GM12878 (cell line): ENCODE results near the gene GAS6. TPM values are rescaled to one million over a fixed set of nuclear protein-coding genes. Genes with fewer than 3 reads are reported as not detected.

ENCODE experiments used
- ATAC-seq: fragments of 200-7000 bp; cut with Tn5 transposase; 3 replicates; pipeline ENCODE4 v1.9.1; 2020; ENCODE audit warnings: mild to moderate bottlenecking, moderate library complexity
- BruUV-seq: library from RNA; stranded (reverse); fragments of 400-500 nt; replicated peaks from 2 replicates; lab custom pipeline; 2021; lab: Mats Ljungman, UMichigan
- CTCF ChIA-PET: fragments of 300-600 bp; sonication (Branson Sonifier 250); formaldehyde crosslinking; extraction: SDS; loops from one replicate; lab custom pipeline; 2021; ENCODE audit warnings: inconsistent platforms; lab: Yijun Ruan, JAX
- POLR2A ChIA-PET: fragments of 350-600 bp; formaldehyde crosslinking; extraction: SDS; loops from one replicate; lab custom pipeline; 2021; ENCODE audit warnings: inconsistent platforms; lab: Charles Lee
- RAD21 ChIA-PET: fragments of 300-600 bp; sonication (Branson Sonifier 250); formaldehyde crosslinking; loops from one replicate; lab custom pipeline; 2023; ENCODE audit warnings: antibody characterized with exemption; ENCODE audit not compliant: unreplicated experiment; lab: Charles Lee
- SMC1A ChIA-PET: fragments of 300-600 bp; sonication (Branson Sonifier 250); formaldehyde crosslinking; loops from one replicate; lab custom pipeline; 2023; ENCODE audit not compliant: unreplicated experiment, uncharacterized antibody; lab: Charles Lee
- DNase-seq: peaks from one replicate; pipeline ENCODE4 v3.0.0-alpha.2; 2011; ENCODE audit warnings: low read depth, low spot score
- FAIRE-seq: peaks from 3 replicates; lab custom pipeline; 2011; peaks lifted over from hg19 to GRCh38; lab: Jason Lieb, UNC
- H2AFZ ChIP-seq: 2 replicates; pipeline ENCODE4 v1.6.0; 2011; ENCODE audit warnings: low read depth, low read length, control low read depth; ENCODE audit not compliant: control insufficient read depth
- H3K27ac ChIP-seq: 2 replicates; pipeline ENCODE4 v1.5.1; 2011; ENCODE audit warnings: control low read depth; ENCODE audit not compliant: control insufficient read depth, insufficient read depth
- H3K27me3 ChIP-seq, 2 experiments: replicated peaks in 1 of 2; 2 replicates each; pipeline versions ENCODE4 v1.6.0 to v1.6.1; 2011; ENCODE audit warnings: low read length in 1 of 2; ENCODE audit not compliant: control insufficient read depth in 2 of 2, insufficient read depth in 2 of 2
- H3K36me3 ChIP-seq, 2 experiments: 2 replicates each; pipeline ENCODE4 v1.5.1; 2011; ENCODE audit warnings: low read length in 1 of 2; ENCODE audit not compliant: control insufficient read depth in 2 of 2, insufficient read depth in 2 of 2
- H3K4me1 ChIP-seq: 2 replicates; pipeline ENCODE4 v1.6.1; 2011; ENCODE audit warnings: mild to moderate bottlenecking, low read length, moderate library complexity, mixed read lengths; ENCODE audit not compliant: control insufficient read depth, insufficient read depth
- H3K4me2 ChIP-seq: 2 replicates; pipeline ENCODE4 v1.6.0; 2011; ENCODE audit warnings: control low read depth; ENCODE audit not compliant: control insufficient read depth, insufficient read depth
- H3K4me3 ChIP-seq: fragments of 200-600 bp; sonication (generic); 2 replicates; pipeline ENCODE4 v1.5.1; 2016
- H3K79me2 ChIP-seq: 2 replicates; pipeline ENCODE4 v1.6.0; 2011; ENCODE audit warnings: low read length; ENCODE audit not compliant: control insufficient read depth, insufficient read depth
- H3K9ac ChIP-seq: 2 replicates; pipeline ENCODE4 v1.8.0; 2011; ENCODE audit warnings: low read length, control low read depth, mixed read lengths; ENCODE audit not compliant: control insufficient read depth, insufficient read depth
- H3K9me3 ChIP-seq: replicated peaks from 3 replicates; pipeline ENCODE4 v1.5.1; 2011; ENCODE audit warnings: mild to moderate bottlenecking, low read length; ENCODE audit not compliant: control insufficient read depth, insufficient read depth
- H4K20me1 ChIP-seq: 2 replicates; pipeline ENCODE4 v1.6.0; 2011; ENCODE audit not compliant: control insufficient read depth, insufficient read depth
- MYB ChIP-seq: fragments of 150-350 bp; IDR thresholded peaks from 2 replicates; pipeline ENCODE4 v1.6.1; 2014; ENCODE audit warnings: mild to moderate bottlenecking, low read depth, low read length, borderline replicate concordance
- PAX8 ChIP-seq: fragments of 450-650 bp; IDR thresholded peaks from 2 replicates; pipeline ENCODE4 v1.6.1; 2017; ENCODE audit warnings: mild to moderate bottlenecking, moderate library complexity
- RUNX3 ChIP-seq: IDR thresholded peaks from 2 replicates; pipeline ENCODE4 v1.6.1; 2012; ENCODE audit warnings: low read length, inconsistent platforms
- YBX1 ChIP-seq: fragments of 450-650 bp; IDR thresholded peaks from 2 replicates; pipeline ENCODE4 v1.6.1; 2016; ENCODE audit warnings: antibody characterized with exemption
- ZZZ3 ChIP-seq: IDR thresholded peaks from 2 replicates; pipeline ENCODE4 v1.6.1; 2011; ENCODE audit warnings: low read depth; ENCODE audit not compliant: control insufficient read depth, insufficient read length
- WGBS: methylation state at CpG from one replicate; pipeline ENCODE4 v1.1.6; 2016; ENCODE audit warnings: low lambda C conversion rate; ENCODE audit not compliant: insufficient replicate concordance, insufficient coverage; ENCODE audit errors: missing lambda C conversion rate; 5-methylcytosine and 5-hydroxymethylcytosine counted together
- in situ Hi-C: fragments of 300-500 bp; cut with MboI; formaldehyde crosslinking; loops from 9 replicates; pipeline ENCODE4 v1.14.3; 2018; ENCODE audit warnings: mixed read lengths
- intact Hi-C: fragments of 100-400 bp; cut with micrococcal nuclease; formaldehyde crosslinking; loops from one replicate; pipeline ENCODE4 v1.14.2; 2022; ENCODE audit not compliant: unreplicated experiment
- polyA plus RNA-seq, 11 experiments: library from polyadenylated mRNA; depleted of rRNA in 4 of 11; unstranded in 6 of 11; stranded (reverse) in 5 of 11; fragments of >200 nt; fragmentation: Nextera tagmentation in 4 of 11; fragmentation: Illumina TruSeq in 1 of 11; extraction: Ambion mirVana in 4 of 11; extraction: Trizol in 1 of 11; gene quantifications; 1 replicate in 1 of 11; 2 replicates in 10 of 11; pipeline versions ENCODE4 v1.2.1 to v1.2.3, GENCODE V29; 2011 to 2016; ENCODE audit warnings: inconsistent platforms in 2 of 11, missing spikeins in 2 of 11, low read depth in 1 of 11
- total RNA-seq, 4 experiments: library from RNA; depleted of rRNA in 3 of 4; stranded (reverse); fragments of >200 nt in 3 of 4; fragmentation: Illumina TruSeq in 1 of 4; extraction: Trizol in 1 of 4; gene quantifications; 2 replicates each; pipeline versions ENCODE4 v1.2.1 to v1.2.3, GENCODE V29; 2013 to 2021
- TF ChIP-seq, protein P1 (sequence below): IDR thresholded peaks from 2 replicates; pipeline ENCODE4 v1.6.1; 2011; ENCODE audit warnings: low read depth, low read length, improper control_type of control experiment, borderline replicate concordance
- TF ChIP-seq, protein P2 (sequence below): fragments of 450-650 bp; IDR thresholded peaks from 2 replicates; pipeline ENCODE4 v1.6.1; 2014; ENCODE audit warnings: mild to moderate bottlenecking
- TF ChIP-seq, protein P3 (sequence below): fragments of 450-650 bp; IDR thresholded peaks from 2 replicates; pipeline ENCODE4 v1.6.1; 2017; ENCODE audit warnings: low read depth, mild to moderate bottlenecking, moderate library complexity
- TF ChIP-seq, protein P4 (sequence below): IDR thresholded peaks from 2 replicates; pipeline ENCODE4 v1.6.1; 2011; ENCODE audit warnings: borderline replicate concordance, low read depth, mild to moderate bottlenecking, moderate library complexity, low read length; ENCODE audit not compliant: insufficient read depth, poor library complexity, severe bottlenecking
- TF ChIP-seq, protein P5 (sequence below): fragments of 450-650 bp; IDR thresholded peaks from 2 replicates; pipeline ENCODE4 v1.6.1; 2017; ENCODE audit warnings: mild to moderate bottlenecking

The GAS6 gene
- total and polyA plus RNA-seq, 10 of the 15 experiments (the other 5 are each of a cell fraction or from before 2014, with no cell fraction given): 0.03 to 0.59 (median 0.10) TPM; not detected in 2

DNA sequence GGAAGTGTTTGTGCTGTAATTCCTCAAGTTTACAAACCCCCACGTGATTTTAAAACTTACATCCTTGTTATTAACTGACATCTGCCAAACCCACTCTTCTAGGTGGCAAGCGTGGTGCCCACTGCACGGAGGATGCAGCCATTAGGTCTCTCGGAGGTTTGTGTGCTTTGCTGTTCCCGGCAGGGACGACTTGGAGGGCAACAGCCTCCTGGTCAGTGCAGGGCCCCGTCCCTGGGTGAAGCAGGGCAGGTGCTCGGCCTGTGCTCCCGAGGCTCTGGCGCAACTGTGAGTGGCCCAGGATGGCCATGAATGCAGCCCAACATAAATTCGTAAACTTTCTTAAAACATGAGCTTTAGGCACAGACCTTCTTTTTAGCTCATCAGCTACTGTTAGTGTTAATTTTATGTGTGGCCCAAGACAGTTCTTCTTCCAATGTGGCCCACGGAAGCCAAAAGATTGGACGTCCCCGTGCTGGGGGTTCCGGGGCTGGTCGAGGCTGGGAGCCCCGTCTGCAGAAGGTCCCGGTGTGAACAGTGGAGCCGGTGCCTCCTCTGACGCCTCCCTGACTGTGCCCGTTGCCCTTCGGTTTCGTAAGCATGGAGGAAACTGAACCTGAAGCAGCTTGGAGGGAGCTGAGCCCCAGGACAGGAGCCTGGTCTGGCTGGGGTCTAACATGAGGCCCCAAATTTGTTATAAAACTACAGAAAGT is 11.9 kb downstream of the GAS6 start:
- Histone ChIP-seq H3K79me2 (no peaks in the 10 kb centered on the region), H3K9me3 (no peaks in the 10 kb centered on the region), H3K27ac (no peak overlapping the region), H4K20me1 (no peaks in the 10 kb centered on the region), H3K4me2 (no peak overlapping the region), H2AFZ (no peak overlapping the region), H3K36me3 (no peaks in the 10 kb centered on the region), H3K27me3 (peaks cover 2 to 3% of the 10 kb centered on the region in 2 experiments; a peak in 3 of 4 replicates), H3K4me3 (no peak overlapping the region), H3K9ac (no peak overlapping the region), H3K4me1 (no peaks in the 10 kb centered on the region)
- no peak for DNase-seq
- WGBS: 68% methylated on average over 23 of the region's 23 CpGs
- BruUV-seq: no TSS peak
- ChIA-PET POLR2A (no interaction called here), SMC1A (no interaction called here), CTCF (no interaction called here), RAD21 (no interaction called here)
- ATAC-seq: no peak
- intact Hi-C loops (no loop called here), in situ Hi-C loops (no loop called here)
- TF ChIP-seq, protein P1, sequence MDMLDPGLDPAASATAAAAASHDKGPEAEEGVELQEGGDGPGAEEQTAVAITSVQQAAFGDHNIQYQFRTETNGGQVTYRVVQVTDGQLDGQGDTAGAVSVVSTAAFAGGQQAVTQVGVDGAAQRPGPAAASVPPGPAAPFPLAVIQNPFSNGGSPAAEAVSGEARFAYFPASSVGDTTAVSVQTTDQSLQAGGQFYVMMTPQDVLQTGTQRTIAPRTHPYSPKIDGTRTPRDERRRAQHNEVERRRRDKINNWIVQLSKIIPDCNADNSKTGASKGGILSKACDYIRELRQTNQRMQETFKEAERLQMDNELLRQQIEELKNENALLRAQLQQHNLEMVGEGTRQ: no peak
- TF ChIP-seq, protein P2, sequence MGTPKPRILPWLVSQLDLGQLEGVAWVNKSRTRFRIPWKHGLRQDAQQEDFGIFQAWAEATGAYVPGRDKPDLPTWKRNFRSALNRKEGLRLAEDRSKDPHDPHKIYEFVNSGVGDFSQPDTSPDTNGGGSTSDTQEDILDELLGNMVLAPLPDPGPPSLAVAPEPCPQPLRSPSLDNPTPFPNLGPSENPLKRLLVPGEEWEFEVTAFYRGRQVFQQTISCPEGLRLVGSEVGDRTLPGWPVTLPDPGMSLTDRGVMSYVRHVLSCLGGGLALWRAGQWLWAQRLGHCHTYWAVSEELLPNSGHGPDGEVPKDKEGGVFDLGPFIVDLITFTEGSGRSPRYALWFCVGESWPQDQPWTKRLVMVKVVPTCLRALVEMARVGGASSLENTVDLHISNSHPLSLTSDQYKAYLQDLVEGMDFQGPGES: no peak
- TF ChIP-seq ZZZ3: no peak
- TF ChIP-seq MYB: no peak
- FAIRE-seq: no peak

DNA sequence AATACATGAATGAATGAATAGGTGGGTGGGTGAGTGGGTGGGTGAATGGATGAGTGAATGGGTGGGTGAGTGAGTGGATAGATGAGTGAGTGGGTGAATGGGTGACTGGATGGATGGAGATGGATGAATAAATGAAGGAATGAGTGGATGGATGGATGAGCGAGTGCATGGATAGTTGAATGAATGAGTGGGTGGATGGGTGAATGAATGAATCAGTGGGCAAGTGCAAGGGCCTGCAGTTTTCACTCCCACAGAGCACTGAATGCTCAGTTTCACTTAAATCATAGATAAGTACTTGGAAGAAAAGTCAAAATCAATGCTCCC is 12.4 kb downstream of the GAS6 start:
- ChIA-PET RAD21 (no interaction called here), SMC1A (no interaction called here), POLR2A (no interaction called here), CTCF (no interaction called here)
- Histone ChIP-seq H4K20me1 (no peaks in the 10 kb centered on the region), H3K4me1 (no peaks in the 10 kb centered on the region), H3K4me3 (no peak overlapping the region), H3K27me3 (peaks cover 2 to 3% of the 10 kb centered on the region in 2 experiments; a peak in 3 of 4 replicates), H3K4me2 (no peak overlapping the region), H3K79me2 (no peaks in the 10 kb centered on the region), H3K36me3 (no peaks in the 10 kb centered on the region), H3K9ac (no peak overlapping the region), H3K27ac (no peak overlapping the region), H2AFZ (no peak overlapping the region), H3K9me3 (no peaks in the 10 kb centered on the region)
- in situ Hi-C loops (no loop called here), intact Hi-C loops (no loop called here)
- no peak for ATAC-seq
- no peak for FAIRE-seq
- 50% methylated on average over 1 of the region's 1 CpG for WGBS
- DNase-seq: no peak
- BruUV-seq: no TSS peak
- TF ChIP-seq, protein P3, sequence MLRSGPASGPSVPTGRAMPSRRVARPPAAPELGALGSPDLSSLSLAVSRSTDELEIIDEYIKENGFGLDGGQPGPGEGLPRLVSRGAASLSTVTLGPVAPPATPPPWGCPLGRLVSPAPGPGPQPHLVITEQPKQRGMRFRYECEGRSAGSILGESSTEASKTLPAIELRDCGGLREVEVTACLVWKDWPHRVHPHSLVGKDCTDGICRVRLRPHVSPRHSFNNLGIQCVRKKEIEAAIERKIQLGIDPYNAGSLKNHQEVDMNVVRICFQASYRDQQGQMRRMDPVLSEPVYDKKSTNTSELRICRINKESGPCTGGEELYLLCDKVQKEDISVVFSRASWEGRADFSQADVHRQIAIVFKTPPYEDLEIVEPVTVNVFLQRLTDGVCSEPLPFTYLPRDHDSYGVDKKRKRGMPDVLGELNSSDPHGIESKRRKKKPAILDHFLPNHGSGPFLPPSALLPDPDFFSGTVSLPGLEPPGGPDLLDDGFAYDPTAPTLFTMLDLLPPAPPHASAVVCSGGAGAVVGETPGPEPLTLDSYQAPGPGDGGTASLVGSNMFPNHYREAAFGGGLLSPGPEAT: no peak
- TF ChIP-seq RUNX3 (no peak), YBX1 (no peak), PAX8 (no peak)
- TF ChIP-seq, protein P4, sequence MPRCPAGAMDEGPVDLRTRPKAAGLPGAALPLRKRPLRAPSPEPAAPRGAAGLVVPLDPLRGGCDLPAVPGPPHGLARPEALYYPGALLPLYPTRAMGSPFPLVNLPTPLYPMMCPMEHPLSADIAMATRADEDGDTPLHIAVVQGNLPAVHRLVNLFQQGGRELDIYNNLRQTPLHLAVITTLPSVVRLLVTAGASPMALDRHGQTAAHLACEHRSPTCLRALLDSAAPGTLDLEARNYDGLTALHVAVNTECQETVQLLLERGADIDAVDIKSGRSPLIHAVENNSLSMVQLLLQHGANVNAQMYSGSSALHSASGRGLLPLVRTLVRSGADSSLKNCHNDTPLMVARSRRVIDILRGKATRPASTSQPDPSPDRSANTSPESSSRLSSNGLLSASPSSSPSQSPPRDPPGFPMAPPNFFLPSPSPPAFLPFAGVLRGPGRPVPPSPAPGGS: no peak
- TF ChIP-seq, protein P5, sequence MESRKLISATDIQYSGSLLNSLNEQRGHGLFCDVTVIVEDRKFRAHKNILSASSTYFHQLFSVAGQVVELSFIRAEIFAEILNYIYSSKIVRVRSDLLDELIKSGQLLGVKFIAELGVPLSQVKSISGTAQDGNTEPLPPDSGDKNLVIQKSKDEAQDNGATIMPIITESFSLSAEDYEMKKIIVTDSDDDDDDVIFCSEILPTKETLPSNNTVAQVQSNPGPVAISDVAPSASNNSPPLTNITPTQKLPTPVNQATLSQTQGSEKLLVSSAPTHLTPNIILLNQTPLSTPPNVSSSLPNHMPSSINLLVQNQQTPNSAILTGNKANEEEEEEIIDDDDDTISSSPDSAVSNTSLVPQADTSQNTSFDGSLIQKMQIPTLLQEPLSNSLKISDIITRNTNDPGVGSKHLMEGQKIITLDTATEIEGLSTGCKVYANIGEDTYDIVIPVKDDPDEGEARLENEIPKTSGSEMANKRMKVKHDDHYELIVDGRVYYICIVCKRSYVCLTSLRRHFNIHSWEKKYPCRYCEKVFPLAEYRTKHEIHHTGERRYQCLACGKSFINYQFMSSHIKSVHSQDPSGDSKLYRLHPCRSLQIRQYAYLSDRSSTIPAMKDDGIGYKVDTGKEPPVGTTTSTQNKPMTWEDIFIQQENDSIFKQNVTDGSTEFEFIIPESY: no peak
